K562 (cell line): ENCODE measurements around the gene ZFP30. TPM values are rescaled to one million over a fixed set of nuclear protein-coding genes. Genes with fewer than 3 reads are reported as not detected.

ENCODE experiments used
- ATAC-seq: fragments of 200-7000 bp; cut with Tn5 transposase; 3 replicates; pipeline ENCODE4 v1.9.1; 2020; ENCODE audit warnings: moderate library complexity
- BruUV-seq: library from RNA; stranded (reverse); fragments of 400-500 nt; replicated peaks from 2 replicates; lab custom pipeline; 2021; lab: Mats Ljungman, UMichigan
- CTCF ChIA-PET: fragments of 300-600 bp; formaldehyde crosslinking; extraction: SDS; loops from one replicate; lab custom pipeline; 2021; ENCODE audit warnings: low intra/inter-chr PET ratio; lab: Yijun Ruan, JAX
- POLR2A ChIA-PET: fragments of 300-600, 350-650 bp; sonication (Branson Sonifier 250); formaldehyde crosslinking; extraction: SDS; loops from one replicate; lab custom pipeline; 2021; ENCODE audit warnings: antibody characterized with exemption, inconsistent platforms; lab: Yijun Ruan, JAX
- DNase-seq, 4 experiments: peaks; one replicate each; pipeline versions ENCODE4 v3.0.0 to v3.0.0-alpha.2; 2011 to 2018; ENCODE audit warnings: low spot score in 3 of 4, mixed read lengths in 3 of 4; ENCODE audit errors: extremely low read depth in 1 of 4
- FAIRE-seq: peaks from 2 replicates; lab custom pipeline; 2011; peaks lifted over from hg19 to GRCh38; lab: Jason Lieb, UNC
- H2AFZ ChIP-seq: 2 replicates; pipeline ENCODE4 v1.6.0; 2011; ENCODE audit warnings: low read depth, low read length, control low read depth, inconsistent platforms
- H3K27ac ChIP-seq: fragments of 200-600 bp; 3 replicates; pipeline ENCODE4 v1.8.0; 2011; ENCODE audit warnings: low read depth, mild to moderate bottlenecking, control low read depth, inconsistent platforms, low read length, moderate library complexity, mixed read lengths; ENCODE audit errors: extremely low read depth
- H3K27me3 ChIP-seq, 2 experiments: fragments of 300-600 bp in 1 of 2; 2 replicates in 1 of 2; 3 replicates in 1 of 2; pipeline versions ENCODE4 v1.6.0 to v1.8.0; 2011; ENCODE audit warnings: inconsistent platforms in 2 of 2, low read length in 2 of 2, mild to moderate bottlenecking in 1 of 2, mixed read lengths in 1 of 2, moderate library complexity in 1 of 2; ENCODE audit not compliant: control insufficient read depth in 2 of 2, insufficient read depth in 2 of 2
- H3K36me3 ChIP-seq: fragments of 300-600 bp; 3 replicates; pipeline ENCODE4 v1.8.0; 2011; ENCODE audit warnings: mild to moderate bottlenecking, low read length, inconsistent platforms; ENCODE audit not compliant: control insufficient read depth, insufficient read depth
- H3K4me1 ChIP-seq, 2 experiments: fragments of 200-600 bp in 1 of 2; replicated peaks in 1 of 2; 2 replicates in 1 of 2; 3 replicates in 1 of 2; pipeline versions ENCODE4 v1.5.1 to v1.8.0; 2011; ENCODE audit warnings: inconsistent platforms in 2 of 2, low read length in 2 of 2, mild to moderate bottlenecking in 1 of 2, mixed read lengths in 1 of 2, moderate library complexity in 1 of 2; ENCODE audit not compliant: control insufficient read depth in 2 of 2, insufficient read depth in 2 of 2
- H3K4me2 ChIP-seq: 2 replicates; pipeline ENCODE4 v1.6.1; 2011; ENCODE audit warnings: low read length, control low read depth, inconsistent platforms, mixed read lengths; ENCODE audit not compliant: insufficient read depth
- H3K4me3 ChIP-seq: fragments of 200-600 bp; sonication (generic), shearing (Covaris generic); 2 replicates; pipeline ENCODE4 v1.5.1; 2016; ENCODE audit warnings: control low read depth, inconsistent platforms
- H3K79me2 ChIP-seq: fragments of 200-600 bp; 3 replicates; pipeline ENCODE4 v1.8.0; 2011; ENCODE audit warnings: low read length, inconsistent platforms; ENCODE audit not compliant: control insufficient read depth, insufficient read depth
- H3K9ac ChIP-seq, 2 experiments: 2 replicates each; pipeline versions ENCODE4 v1.6.0 to v1.6.1; 2011; ENCODE audit warnings: low read depth in 2 of 2, low read length in 2 of 2, control low read depth in 1 of 2, inconsistent platforms in 1 of 2, mild to moderate bottlenecking in 1 of 2, mixed read lengths in 1 of 2; ENCODE audit not compliant: insufficient read depth in 1 of 2
- H3K9me1 ChIP-seq: one replicate; pipeline ENCODE4 v1.6.0; 2011; ENCODE audit warnings: inconsistent platforms, mild to moderate bottlenecking, low read length, moderate library complexity; ENCODE audit not compliant: control insufficient read depth, insufficient read depth
- H3K9me3 ChIP-seq: replicated peaks from 2 replicates; pipeline ENCODE4 v1.5.1; 2011; ENCODE audit warnings: low read depth, low read length, inconsistent platforms; ENCODE audit not compliant: control insufficient read depth, insufficient read depth
- H4K20me1 ChIP-seq: replicated peaks from 2 replicates; pipeline ENCODE4 v1.6.1; 2011; ENCODE audit warnings: low read length, inconsistent platforms, mixed read lengths; ENCODE audit not compliant: control insufficient read depth, insufficient read depth
- L3MBTL2 ChIP-seq: fragments of 450-650 bp; IDR thresholded peaks from 2 replicates; pipeline ENCODE4 v1.6.1; 2016; ENCODE audit warnings: mild to moderate bottlenecking, moderate library complexity
- MCM5 ChIP-seq: fragments of 450-650 bp; IDR thresholded peaks from 2 replicates; pipeline ENCODE4 v1.6.1; 2016; ENCODE audit warnings: low read depth
- MGA ChIP-seq: fragments of 450-650 bp; IDR thresholded peaks from 2 replicates; pipeline ENCODE4 v1.6.1; 2016; ENCODE audit warnings: mild to moderate bottlenecking, moderate library complexity
- RBM22 ChIP-seq: fragments of 200-400 bp; formaldehyde crosslinking; IDR thresholded peaks from 2 replicates; pipeline ENCODE4 v1.6.1; 2018; ENCODE audit warnings: low read length, low read depth; ENCODE audit not compliant: poor library complexity, severe bottlenecking
- SMARCA4 ChIP-seq: fragments of 450-650 bp; IDR thresholded peaks from 2 replicates; pipeline ENCODE4 v1.6.1; 2016
- ZNF274 ChIP-seq: IDR thresholded peaks from 2 replicates; pipeline ENCODE4 v1.6.1; 2011; ENCODE audit warnings: low read depth, mild to moderate bottlenecking, low read length, moderate library complexity, borderline replicate concordance
- WGBS: fragments of 100-300 bp; shearing (Covaris generic); methylation state at CpG from one replicate; pipeline ENCODE4 v1.1.6; 2016; ENCODE audit warnings: low coverage, mixed read lengths; ENCODE audit not compliant: insufficient coverage; ENCODE audit errors: missing lambda C conversion rate; 5-methylcytosine and 5-hydroxymethylcytosine counted together
- in situ Hi-C: fragments of 300-500 bp; cut with MboI; formaldehyde crosslinking; loops from 4 replicates; pipeline ENCODE4 v1.15.0; 2018; ENCODE audit warnings: inconsistent platforms, mixed read lengths
- intact Hi-C: fragments of 100-400 bp; cut with micrococcal nuclease; formaldehyde crosslinking; loops from 2 replicates; pipeline ENCODE4 v1.14.2; 2022
- polyA plus RNA-seq, 8 experiments: library from polyadenylated mRNA; depleted of rRNA in 4 of 8; stranded (reverse) in 5 of 8; unstranded in 3 of 8; fragments of >200 nt; fragmentation: Nextera tagmentation in 2 of 8; fragmentation: Illumina TruSeq in 1 of 8; extraction: Ambion mirVana in 2 of 8; extraction: Trizol in 1 of 8; gene quantifications; 2 replicates each; pipeline versions ENCODE4 v1.2.1 to v1.2.3, GENCODE V29; 2011 to 2014; ENCODE audit warnings: inconsistent platforms in 1 of 8, missing spikeins in 1 of 8
- total RNA-seq, 7 experiments: library from RNA; depleted of rRNA in 6 of 7; stranded (reverse); fragments of >200 nt in 6 of 7; fragmentation: Illumina TruSeq in 2 of 7; extraction: Trizol in 2 of 7; gene quantifications; 2 replicates each; pipeline versions ENCODE4 v1.2.1 to v1.2.3, GENCODE V29; 2011 to 2021; ENCODE audit warnings: low replicate concordance in 1 of 7

The ZFP30 gene
- total and polyA plus RNA-seq, 9 of the 15 experiments (the other 6 are each of a cell fraction or from before 2014, with no cell fraction given), result 1.1 to 11.3 (median 4.9) TPM

DNA sequence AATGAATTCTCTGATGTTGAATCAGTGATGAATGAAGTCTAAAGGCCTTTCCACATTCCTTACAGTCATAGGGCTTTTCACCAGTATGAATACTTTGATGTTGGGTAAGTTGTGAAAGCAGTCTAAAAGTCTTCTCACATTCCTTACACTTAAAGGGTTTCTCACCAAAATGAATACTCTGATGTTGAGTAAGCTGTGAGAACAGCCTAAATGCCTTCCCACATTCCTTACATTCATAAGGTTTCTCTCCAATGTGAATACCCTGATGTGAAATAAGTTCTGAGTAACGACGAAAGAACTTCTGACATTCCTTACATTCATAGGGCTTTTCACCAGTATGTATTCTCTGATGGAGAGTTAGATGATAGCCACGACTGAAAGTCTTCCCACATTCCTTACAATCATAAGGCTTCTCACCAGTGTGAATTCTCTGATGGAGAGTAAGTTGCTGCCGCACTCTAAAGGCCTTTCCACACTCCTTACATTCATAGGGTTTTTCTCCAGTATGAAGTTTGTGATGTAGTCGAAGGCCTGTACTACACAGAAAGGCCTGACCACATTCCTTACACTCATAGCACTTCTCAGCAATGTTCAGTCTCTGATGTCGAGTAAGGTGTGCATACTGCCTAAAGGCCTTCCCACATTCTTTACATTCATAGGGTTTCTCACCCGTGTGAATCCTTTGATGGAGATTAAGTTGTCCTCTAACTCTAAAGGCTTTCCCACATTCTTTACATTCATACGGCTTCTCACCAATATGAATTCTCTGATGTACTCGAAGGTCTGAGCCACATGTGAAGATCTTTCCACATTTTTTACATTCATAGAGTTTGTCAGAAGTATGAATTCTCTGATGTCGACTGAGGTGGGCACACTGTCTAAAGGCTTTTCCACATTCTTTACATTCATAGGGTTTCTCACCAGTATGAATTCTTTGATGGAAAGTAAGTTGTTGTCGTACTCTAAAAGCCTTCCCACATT, 19.9 kb downstream of the ZFP30 start:
- no peak overlapping the region for H3K9ac ChIP-seq
- ChIA-PET POLR2A (no interaction called here), CTCF (interaction anchor here (0.7 kb wide), 1 partner anchor 240 kb away, joined by 3 read pairs; no protein-coding TSS in a partner anchor)
- no peaks in the 10 kb centered on the region for H3K9me1 ChIP-seq
- ATAC-seq (no peak), FAIRE-seq (no peak), DNase-seq (no peak)
- H3K4me2 ChIP-seq, result no peak overlapping the region
- H3K9me3 ChIP-seq, result peaks cover 8% of the 10 kb centered on the region
- H2AFZ ChIP-seq, result no peak overlapping the region
- 47% methylated on average over 11 of the region's 11 CpGs for WGBS
- H3K36me3 ChIP-seq, result no peaks in the 10 kb centered on the region; the same call in 2 of the 3 replicates
- H3K4me1 ChIP-seq, result no peaks in the 10 kb centered on the region
- H3K79me2 ChIP-seq, result no peaks in the 10 kb centered on the region
- in situ Hi-C loops, result no loop called here
- TF ChIP-seq MCM5 (no peak), ZNF274 (peak; percentile 64; the same call in 1 of the 2 replicates), MGA (peak; percentile 53), SMARCA4 (no peak), L3MBTL2 (peak; percentile 30; the same call in 1 of the 2 replicates), RBM22 (no peak)
- no peaks in the 10 kb centered on the region for H4K20me1 ChIP-seq
- no peaks in the 10 kb centered on the region for H3K27me3 ChIP-seq
- BruUV-seq, result no TSS peak
- intact Hi-C loops, result no loop called here
- no peak overlapping the region for H3K4me3 ChIP-seq
- H3K27ac ChIP-seq, result no peak overlapping the region
